Esophagus squamous epithelium (tissue), 5 donors: Measurements from ENCODE around the gene TM2D3. TPM values are rescaled to one million over a fixed set of nuclear protein-coding genes. Genes with fewer than 3 reads are reported as not detected.

Experiments
- DNase-seq: peaks from one replicate; lab custom pipeline; 2025; lab: John Stamatoyannopoulos, UW
- H3K27ac ChIP-seq, 4 donors: fragments of 200-600 bp; sonication (generic); one replicate each; pipeline ENCODE4 v1.5.1; 2016 to 2019; ENCODE audit warnings: mild to moderate bottlenecking in 1 of 4
- H3K27me3 ChIP-seq, 4 donors: fragments of 200-600 bp; sonication (generic); 1 replicate in 3 of 4; 2 replicates in 1 of 4; pipeline versions ENCODE4 v1.5.1 to v1.6.0; 2017 to 2021; ENCODE audit warnings: antibody characterized with exemption in 1 of 4
- H3K36me3 ChIP-seq, 3 donors: fragments of 200-600 bp; sonication (generic); one replicate each; pipeline ENCODE4 v1.5.1; 2016 to 2019
- H3K4me1 ChIP-seq, 3 donors: fragments of 200-600 bp; sonication (generic); one replicate each; pipeline ENCODE4 v1.5.1; 2017 to 2019
- H3K4me3 ChIP-seq, 4 donors: fragments of 200-600 bp; sonication (generic); 1 replicate in 3 of 4; 2 replicates in 1 of 4; pipeline ENCODE4 v1.5.1; 2016 to 2019; ENCODE audit warnings: mild to moderate bottlenecking in 2 of 4, moderate library complexity in 1 of 4
- H3K9me3 ChIP-seq, 3 donors: fragments of 200-600 bp; sonication (generic); one replicate each; pipeline ENCODE4 v1.5.1; 2016 to 2019
- CTCF ChIP-seq, 6 experiments: fragments of 450-650 bp in 4 of 6; fragments of 200-600 bp in 2 of 6; sonication (generic) in 2 of 6; IDR thresholded peaks; one replicate each; pipeline ENCODE4 v1.5.1; 2016 to 2019; ENCODE audit warnings: antibody characterized with exemption in 6 of 6, mild to moderate bottlenecking in 4 of 6, moderate library complexity in 4 of 6
- POLR2A ChIP-seq, 4 donors: fragments of 450-650 bp; IDR thresholded peaks; one replicate each; pipeline ENCODE4 v1.6.1; 2017; ENCODE audit warnings: antibody characterized with exemption in 4 of 4, mild to moderate bottlenecking in 4 of 4, moderate library complexity in 3 of 4
- WGBS, 2 donors: methylation state at CpG; one replicate each; pipeline ENCODE4 v1.1.5; 2018; 5-methylcytosine and 5-hydroxymethylcytosine counted together
- intact Hi-C: fragments of 100-400 bp; cut with DNase I; formaldehyde crosslinking; loops from one replicate; pipeline ENCODE4 v1.15.0; 2022
- total RNA-seq, 4 donors: library from RNA; depleted of rRNA; stranded (reverse); fragments of >200 nt; gene quantifications; one replicate each; pipeline ENCODE4 v1.1.0, GENCODE V29; 2016
- donor health status: DM: yes; HTN: yes; CAD: no.

The TM2D3 gene
- total RNA-seq, 4 donors from 2014 or later, result 11.0 to 32.2 (median 19.9) TPM

DNA sequence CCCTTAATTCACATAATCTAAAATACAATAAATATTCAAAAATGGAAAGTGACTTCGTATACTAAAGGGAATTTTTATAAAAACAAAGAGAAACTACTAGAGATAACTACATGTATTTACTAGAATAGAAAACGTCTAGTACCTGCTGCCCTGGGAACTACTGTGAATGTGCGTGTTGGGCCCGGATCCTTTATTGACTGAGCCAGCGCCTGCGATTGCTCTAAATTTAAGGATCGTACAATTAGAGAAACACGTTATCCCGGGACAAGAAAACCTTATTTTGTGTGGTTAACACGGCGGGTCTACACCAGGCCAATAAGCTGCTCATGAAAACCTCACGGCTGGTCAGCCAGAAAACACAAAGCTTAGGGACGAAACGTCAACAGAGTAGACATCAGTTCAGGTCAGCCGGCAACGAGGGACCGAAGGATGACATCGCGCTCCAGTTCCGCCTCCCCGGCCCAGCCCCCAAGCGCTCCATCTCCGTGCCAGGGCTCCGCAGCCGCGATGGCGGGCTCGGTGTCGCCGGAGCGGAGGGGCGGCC, 555 bp downstream of the TM2D3 start:
- Histone ChIP-seq H3K4me1 (peaks cover 10 to 52% (median 18%) of the 10 kb centered on the region in 3 donors), H3K9me3 (no peaks in the 10 kb centered on the region), H3K27me3 (no peaks in the 10 kb centered on the region), H3K27ac (peak overlapping the region; percentile 95 to 99 (median 98)), H3K4me3 (peak overlapping the region; percentile 65 to 98 (median 86)), H3K36me3 (peaks cover 0 to 46% (median 0%) of the 10 kb centered on the region in 3 donors)
- intact Hi-C loops, result no loop called here
- no peak for DNase-seq
- TF ChIP-seq POLR2A (IDR thresholded peaks at IDR 0.05) (no peak), CTCF (IDR thresholded peaks at IDR 0.05) (no peak)
- WGBS, 2 donors, result 0% methylated on average over 11 to 16 of the region's 32 CpGs

- peak overlapping the region in 1 of 4 donors; percentile 93 for H3K4me3 ChIP-seq
- peak overlapping the region in 1 of 4 donors; percentile 95 for H3K27ac ChIP-seq
- no peak for DNase-seq
- peaks cover 0 to 50% (median 0%) of the 10 kb centered on the region in 3 donors for H3K36me3 ChIP-seq
- peaks cover 10 to 52% (median 18%) of the 10 kb centered on the region in 3 donors for H3K4me1 ChIP-seq
- 64 to 71% methylated on average over 5 of the region's 5 CpGs for WGBS, 2 donors
- H3K27me3 ChIP-seq, result no peaks in the 10 kb centered on the region
- intact Hi-C loops, result no loop called here
- TF ChIP-seq POLR2A (IDR thresholded peaks at IDR 0.05), result no peak
- no peak for TF ChIP-seq CTCF (IDR thresholded peaks at IDR 0.05)
- no peaks in the 10 kb centered on the region for H3K9me3 ChIP-seq
These were observed 2.0 kb downstream of the TM2D3 start for GRCh38 chr15:101650145-101650544.

- intact Hi-C loops, result loop anchor here (5.0 kb wide), 1 partner anchor 351 kb away; the partner anchor contains the start of gene SNRPA1
- Histone ChIP-seq H3K4me3 (no peak overlapping the region), H3K27ac (no peak overlapping the region), H3K9me3 (no peaks in the 10 kb centered on the region), H3K36me3 (peaks cover 8 to 67% (median 11%) of the 10 kb centered on the region in 3 donors), H3K27me3 (no peaks in the 10 kb centered on the region), H3K4me1 (peaks cover 9 to 48% (median 18%) of the 10 kb centered on the region in 3 donors)
- TF ChIP-seq CTCF (IDR thresholded peaks at IDR 0.05), result no peak
- TF ChIP-seq POLR2A (IDR thresholded peaks at IDR 0.05), result no peak
- DNase-seq, result no peak
- WGBS, 2 donors, result 85 to 87% methylated on average over 6 of the region's 6 CpGs
These were observed 3.8 kb downstream of the TM2D3 start for GRCh38 chr15:101648356-101648755.

DNA sequence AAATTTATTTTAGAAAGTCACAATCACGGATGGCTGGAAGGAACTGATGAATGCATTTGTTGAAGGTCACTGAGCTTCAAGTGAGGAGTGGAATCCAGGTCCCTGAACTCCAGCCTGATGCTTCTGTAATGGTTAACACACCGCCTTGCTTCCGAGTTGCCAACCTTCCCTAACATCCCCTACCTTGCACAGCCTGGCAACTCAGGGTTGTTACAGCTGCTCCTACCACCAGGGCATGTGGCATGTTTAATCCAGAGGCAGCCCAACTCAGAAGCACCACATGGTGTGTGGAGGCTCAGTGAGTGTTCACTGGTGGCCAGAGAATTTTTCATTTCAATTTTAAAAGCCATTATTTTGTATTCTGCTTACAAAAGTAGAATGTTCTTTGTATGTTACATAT, 4.9 kb downstream of the TM2D3 start:
- H3K27me3 ChIP-seq, result no peaks in the 10 kb centered on the region
- no peaks in the 10 kb centered on the region for H3K9me3 ChIP-seq
- 90 to 91% methylated on average over 3 of the region's 3 CpGs for WGBS, 2 donors
- no peak overlapping the region for H3K27ac ChIP-seq
- no peak overlapping the region for H3K4me3 ChIP-seq
- TF ChIP-seq CTCF (IDR thresholded peaks at IDR 0.05), result no peak
- TF ChIP-seq POLR2A (IDR thresholded peaks at IDR 0.05), result no peak
- H3K36me3 ChIP-seq, result peaks cover 8 to 78% (median 11%) of the 10 kb centered on the region in 3 donors
- peaks cover 7 to 45% (median 18%) of the 10 kb centered on the region in 3 donors for H3K4me1 ChIP-seq
- DNase-seq, result no peak
- intact Hi-C loops, result loop anchor here (5.0 kb wide), 1 partner anchor 350 kb away; the partner anchor contains the start of gene SNRPA1

DNA sequence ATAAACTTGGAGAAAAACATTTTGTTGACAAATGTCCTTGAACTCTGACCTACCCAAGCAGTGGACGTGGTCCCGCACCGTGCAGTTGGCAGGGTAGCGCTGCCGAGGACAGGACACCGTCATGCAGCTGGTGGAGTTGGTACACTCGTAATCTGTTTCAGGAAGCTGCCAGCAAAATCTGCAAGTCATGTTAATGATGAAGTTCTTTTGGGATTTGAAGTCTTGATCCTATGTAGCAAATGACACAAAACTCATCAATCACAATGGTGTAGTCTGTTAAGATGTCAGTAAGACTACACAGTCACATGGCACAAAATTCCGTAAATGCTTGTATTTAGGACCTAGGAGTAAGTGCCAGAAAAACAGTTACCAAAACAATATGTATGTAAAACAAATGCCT, 5.5 kb downstream of the TM2D3 start:
- 76 to 83% methylated on average over 8 of the region's 8 CpGs for WGBS, 2 donors
- intact Hi-C loops, result loop anchor here (5.0 kb wide), 1 partner anchor 349 kb away; the partner anchor contains the start of gene SNRPA1

More for the DNA sequence above, 5.5 kb downstream of the TM2D3 start:
- Histone ChIP-seq H3K4me1 (peaks cover 11 to 50% (median 18%) of the 10 kb centered on the region in 3 donors), H3K9me3 (no peaks in the 10 kb centered on the region), H3K27me3 (no peaks in the 10 kb centered on the region), H3K27ac (no peak overlapping the region), H3K36me3 (peaks cover 8 to 84% (median 11%) of the 10 kb centered on the region in 3 donors), H3K4me3 (no peak overlapping the region)
- TF ChIP-seq POLR2A (IDR thresholded peaks at IDR 0.05) (no peak), CTCF (IDR thresholded peaks at IDR 0.05) (no peak)
- DNase-seq, result no peak
